Suprapubic skin (tissue), 4 donors: ENCODE results near the gene ZNF285.

Source experiments
- POLR2A ChIP-seq, 2 donors: fragments of 450-650 bp; IDR thresholded peaks; one replicate each; pipeline ENCODE4 v1.6.1; 2017; ENCODE audit warnings: antibody characterized with exemption in 2 of 2, mild to moderate bottlenecking in 2 of 2, moderate library complexity in 2 of 2
- POLR2AphosphoS5 ChIP-seq, 3 donors: sonication (generic); formaldehyde crosslinking; IDR thresholded peaks; one replicate each; pipeline ENCODE4 v1.6.1; 2017; ENCODE audit warnings: antibody characterized with exemption in 3 of 3
- TF ChIP-seq, protein P1 (sequence below), 2 donors: fragments of 200-600 bp in 1 of 2; fragments of 450-650 bp in 1 of 2; sonication (generic) in 1 of 2; IDR thresholded peaks; one replicate each; pipeline ENCODE4 v1.5.1; 2016 to 2019; ENCODE audit warnings: antibody characterized with exemption in 2 of 2, mild to moderate bottlenecking in 1 of 2, moderate library complexity in 1 of 2

GRCh38 chr19:44344255-44344654, 57.2 kb downstream of the ZNF285 start:
- TF ChIP-seq, protein P1, sequence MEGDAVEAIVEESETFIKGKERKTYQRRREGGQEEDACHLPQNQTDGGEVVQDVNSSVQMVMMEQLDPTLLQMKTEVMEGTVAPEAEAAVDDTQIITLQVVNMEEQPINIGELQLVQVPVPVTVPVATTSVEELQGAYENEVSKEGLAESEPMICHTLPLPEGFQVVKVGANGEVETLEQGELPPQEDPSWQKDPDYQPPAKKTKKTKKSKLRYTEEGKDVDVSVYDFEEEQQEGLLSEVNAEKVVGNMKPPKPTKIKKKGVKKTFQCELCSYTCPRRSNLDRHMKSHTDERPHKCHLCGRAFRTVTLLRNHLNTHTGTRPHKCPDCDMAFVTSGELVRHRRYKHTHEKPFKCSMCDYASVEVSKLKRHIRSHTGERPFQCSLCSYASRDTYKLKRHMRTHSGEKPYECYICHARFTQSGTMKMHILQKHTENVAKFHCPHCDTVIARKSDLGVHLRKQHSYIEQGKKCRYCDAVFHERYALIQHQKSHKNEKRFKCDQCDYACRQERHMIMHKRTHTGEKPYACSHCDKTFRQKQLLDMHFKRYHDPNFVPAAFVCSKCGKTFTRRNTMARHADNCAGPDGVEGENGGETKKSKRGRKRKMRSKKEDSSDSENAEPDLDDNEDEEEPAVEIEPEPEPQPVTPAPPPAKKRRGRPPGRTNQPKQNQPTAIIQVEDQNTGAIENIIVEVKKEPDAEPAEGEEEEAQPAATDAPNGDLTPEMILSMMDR (IDR thresholded peaks at IDR 0.05), result no peak
- no peak for TF ChIP-seq POLR2A (IDR thresholded peaks at IDR 0.05)
- TF ChIP-seq POLR2AphosphoS5 (IDR thresholded peaks at IDR 0.05), result no peak
